Measurements from ENCODE around the gene CKS1B.
"Not testable (repeated sequence)": the region's sequence is repeated elsewhere in the genome, so short reads cannot be mapped to it uniquely, and the experiment has no call there.

Gene CKS1B

DNA sequence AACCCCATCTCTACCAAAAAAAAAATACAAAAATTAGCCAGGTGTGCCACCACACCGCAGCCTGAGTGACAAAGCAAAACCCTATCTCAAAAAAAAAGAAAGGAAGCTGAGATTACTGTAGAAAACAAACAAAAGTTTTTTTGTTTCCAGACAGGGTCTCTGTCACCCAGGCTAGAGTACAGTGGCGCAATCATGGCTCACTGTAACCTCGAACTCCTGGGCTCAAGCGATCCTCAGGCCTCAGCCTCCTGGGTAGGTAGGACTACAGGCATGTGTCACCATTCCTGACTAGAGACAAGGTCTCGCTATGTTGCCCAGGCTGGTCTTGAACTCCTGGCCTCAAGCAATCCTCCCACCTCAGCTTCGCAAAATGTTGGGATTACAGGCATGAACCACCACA is 10.1 kb upstream of the CKS1B start:
- no peak for DNase-seq (ENCODE audit: low spot score)

DNA sequence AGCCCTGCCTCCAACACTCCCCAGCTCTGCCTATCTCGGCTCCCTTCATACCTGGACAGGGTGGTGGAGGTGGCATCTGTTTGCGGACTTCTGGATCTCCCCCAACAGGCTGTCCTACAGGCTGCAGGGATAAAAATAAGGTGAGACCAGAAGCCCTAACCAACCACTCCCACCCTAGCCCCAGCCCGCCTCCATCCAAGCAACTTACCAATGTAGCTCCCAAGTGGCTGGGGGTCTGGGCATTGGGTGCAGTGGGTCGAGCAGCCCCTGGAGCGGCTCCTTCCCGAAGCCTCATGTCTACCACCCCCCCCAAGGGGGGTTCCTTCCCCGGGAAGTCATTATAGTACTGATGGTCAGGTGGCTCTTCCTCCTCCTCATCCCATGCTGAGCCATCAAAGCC is 8.4 kb upstream of the CKS1B start:
- no peak for DNase-seq (ENCODE audit: low spot score)

DNA sequence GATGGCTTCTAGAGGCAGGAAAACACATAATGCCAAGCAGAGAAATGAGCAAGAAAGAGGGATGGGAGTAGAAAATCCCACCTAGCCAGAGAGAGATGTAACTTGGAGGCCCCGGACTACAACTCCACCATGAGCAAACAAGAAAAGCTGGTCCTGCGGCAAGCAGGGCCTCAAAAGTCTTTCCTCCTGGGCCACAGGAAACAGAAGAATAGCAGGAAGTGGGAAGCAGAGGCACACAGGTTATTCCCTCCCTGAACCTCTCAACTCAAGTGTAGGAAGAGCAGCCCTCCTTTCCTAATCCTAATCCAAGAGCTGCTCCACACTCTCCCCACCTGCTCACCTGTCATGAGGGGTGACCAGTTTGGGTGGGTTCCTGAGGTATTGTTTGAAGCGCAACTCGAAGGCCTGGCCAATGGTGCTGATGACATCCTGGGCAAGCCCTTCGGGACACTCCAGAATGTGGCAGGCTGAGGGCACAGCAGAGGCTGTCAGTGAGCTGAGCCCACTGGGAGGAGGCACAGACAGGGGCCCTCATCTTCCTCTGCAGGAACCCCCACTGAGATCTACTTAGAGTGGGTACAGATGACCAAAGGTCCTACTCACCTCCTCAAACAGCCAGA is 7.0 kb upstream of the CKS1B start:
- DNase-seq (ENCODE audit: low spot score) = no peak

DNA sequence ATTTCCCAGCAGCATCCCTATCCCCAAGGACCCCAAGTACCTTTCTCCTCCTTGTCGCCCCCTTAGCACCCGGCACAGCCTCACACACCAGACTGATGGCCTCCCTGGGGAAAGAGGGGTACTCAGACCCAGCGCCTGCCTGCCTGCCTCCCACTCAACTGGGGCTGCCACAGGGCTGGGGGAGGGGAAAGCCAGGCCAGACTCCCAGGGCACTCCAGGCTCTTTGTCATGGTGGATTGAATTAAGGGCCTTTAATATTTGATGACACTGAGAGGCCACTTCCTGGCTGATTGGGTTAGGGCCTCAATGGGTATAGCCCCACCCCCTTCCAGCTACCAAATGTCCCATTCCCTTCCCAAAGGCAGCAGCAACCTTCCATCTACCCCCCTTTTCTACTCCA is 5.8 kb upstream of the CKS1B start:
- no peak for DNase-seq (ENCODE audit: low spot score)

DNA sequence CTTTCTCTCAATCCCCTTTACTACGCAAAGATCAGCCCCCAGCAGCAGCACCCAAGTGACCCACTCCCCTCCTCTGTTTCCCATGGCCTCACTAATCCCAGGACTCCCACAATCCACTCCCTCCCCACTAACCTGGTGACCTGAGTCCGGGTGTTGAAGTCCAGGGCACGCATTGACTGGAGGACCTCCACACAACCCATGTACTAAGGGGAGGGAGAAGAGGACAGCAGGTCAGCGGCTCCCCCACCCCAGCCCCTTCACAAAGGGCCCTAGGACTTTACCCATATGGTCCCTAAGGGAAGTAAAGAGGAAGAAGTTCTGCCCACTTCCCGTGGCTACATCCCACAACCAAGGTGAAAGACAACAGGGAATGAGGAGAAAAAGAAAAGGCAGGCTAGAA is 5.2 kb upstream of the CKS1B start:
- DNase-seq (ENCODE audit: low spot score) = no peak

DNA sequence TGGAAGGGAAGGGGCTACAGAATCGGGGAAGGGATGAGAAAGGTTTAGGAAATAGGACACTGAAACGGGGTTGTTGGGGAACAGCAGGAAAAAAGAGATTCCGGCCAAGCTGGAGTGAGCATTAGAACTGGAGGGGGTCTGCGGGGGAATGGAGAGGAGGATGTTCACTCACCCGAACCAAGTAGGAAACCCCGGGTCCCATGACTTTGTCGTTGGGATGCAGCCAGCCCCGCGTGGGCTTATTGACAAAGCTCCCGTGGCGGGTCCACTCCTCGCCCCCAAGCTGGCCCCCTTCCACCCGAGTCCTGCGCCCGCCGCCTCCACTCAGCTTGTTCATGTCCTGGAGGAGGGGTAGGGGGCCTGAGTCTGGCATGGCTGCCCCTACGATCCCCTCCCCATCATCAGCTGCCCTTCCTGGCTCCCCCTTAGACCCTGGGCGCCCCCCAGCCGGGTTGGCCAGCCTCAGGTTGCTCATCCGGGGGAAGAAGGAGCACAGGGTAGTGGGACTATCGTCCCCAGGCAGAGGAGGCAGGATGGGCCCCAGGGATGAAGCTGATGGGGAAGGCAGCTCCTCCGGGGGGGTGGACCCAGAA is 4.5 kb upstream of the CKS1B start:
- no peak for DNase-seq (ENCODE audit: low spot score)

DNA sequence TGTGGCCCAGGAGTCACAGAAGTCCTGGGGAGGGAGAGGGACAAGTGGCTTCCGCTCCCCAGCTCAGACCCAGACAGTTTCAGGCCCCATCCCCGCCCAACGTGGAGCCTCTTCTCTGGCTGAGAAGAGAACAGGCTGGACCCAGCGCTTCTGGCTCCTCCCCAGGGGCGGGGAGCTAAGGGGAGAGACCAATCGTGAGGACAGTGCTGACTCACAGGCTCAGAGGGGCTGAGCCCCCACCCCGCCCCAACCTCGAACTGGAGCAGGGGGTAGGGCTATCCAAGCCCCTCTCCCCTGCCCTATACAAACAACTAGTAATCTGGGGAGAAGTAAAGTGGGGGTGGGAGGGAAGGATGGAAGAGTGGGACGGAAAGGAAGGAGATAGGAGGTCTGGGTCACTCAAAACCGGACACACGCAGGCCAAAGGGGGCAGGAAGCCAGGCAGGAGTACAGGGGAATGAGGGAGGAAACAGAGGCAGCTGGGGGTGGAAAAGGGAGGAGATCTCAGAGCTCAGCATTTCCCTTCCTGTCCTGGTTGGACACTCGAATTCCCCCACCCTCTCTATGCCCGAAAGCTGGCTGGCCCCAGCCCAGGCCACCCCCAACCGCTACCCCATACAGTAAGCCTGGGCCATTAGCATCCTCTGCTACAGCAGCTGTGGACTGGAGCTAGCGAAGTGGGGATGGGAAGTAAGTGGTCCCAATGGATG is 3.7 kb upstream of the CKS1B start, which contains the start of gene SHC1:
Gene SHC1, minus strand, starts transcription at position 117 of the 710 bp plus-strand sequence. CDS start 221 bp downstream, outside the sequence.
- peak; percentile 90 for DNase-seq (ENCODE audit: low spot score)

DNA sequence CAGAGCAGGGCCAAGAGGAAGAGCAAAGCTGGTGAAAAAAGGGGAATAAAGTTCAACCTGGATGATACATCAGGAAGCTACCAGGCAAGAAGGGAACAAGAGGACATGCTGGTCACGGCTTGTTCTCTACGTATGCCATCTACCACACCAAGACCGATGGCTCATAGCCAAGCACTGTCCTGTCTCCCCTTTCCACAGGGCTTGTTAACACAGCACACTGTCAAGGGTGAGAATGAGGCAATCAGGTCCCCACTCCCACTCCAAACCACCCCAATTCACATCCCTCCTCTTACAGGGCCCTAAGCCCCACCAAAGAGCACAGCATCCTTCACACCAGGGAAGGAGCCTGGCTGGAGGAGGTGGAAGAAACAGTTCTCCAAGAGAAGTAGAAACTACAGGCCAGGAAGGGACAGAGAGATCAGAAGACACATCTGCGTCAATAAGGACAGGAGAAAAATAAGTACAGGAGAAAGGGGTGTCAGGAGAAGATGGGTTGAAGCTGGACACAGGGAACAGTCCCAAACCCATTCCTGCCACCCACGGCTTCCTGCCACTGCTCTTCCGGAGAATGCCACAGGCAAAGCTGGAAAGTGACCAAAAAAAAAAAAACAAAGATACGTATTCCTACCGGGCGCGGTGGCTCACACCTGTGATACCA is 3.0 kb upstream of the CKS1B start:
- no peak for DNase-seq (ENCODE audit: low spot score)

DNA sequence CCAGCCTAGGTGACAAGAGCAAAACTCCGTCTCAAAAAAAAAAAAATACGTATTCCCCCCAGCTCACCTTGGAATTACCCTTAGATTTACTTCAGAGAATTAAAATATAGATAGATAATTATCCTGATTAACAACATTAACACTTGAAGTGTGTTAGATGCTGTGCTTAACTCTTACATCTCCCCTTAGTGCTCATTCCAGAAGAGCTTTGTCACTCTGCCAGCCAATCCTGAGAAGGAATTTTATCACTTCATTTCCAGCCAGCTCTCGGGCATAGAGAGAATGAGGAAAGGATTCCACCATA is 2.3 kb upstream of the CKS1B start:
- no peak for DNase-seq (ENCODE audit: low spot score)

DNA sequence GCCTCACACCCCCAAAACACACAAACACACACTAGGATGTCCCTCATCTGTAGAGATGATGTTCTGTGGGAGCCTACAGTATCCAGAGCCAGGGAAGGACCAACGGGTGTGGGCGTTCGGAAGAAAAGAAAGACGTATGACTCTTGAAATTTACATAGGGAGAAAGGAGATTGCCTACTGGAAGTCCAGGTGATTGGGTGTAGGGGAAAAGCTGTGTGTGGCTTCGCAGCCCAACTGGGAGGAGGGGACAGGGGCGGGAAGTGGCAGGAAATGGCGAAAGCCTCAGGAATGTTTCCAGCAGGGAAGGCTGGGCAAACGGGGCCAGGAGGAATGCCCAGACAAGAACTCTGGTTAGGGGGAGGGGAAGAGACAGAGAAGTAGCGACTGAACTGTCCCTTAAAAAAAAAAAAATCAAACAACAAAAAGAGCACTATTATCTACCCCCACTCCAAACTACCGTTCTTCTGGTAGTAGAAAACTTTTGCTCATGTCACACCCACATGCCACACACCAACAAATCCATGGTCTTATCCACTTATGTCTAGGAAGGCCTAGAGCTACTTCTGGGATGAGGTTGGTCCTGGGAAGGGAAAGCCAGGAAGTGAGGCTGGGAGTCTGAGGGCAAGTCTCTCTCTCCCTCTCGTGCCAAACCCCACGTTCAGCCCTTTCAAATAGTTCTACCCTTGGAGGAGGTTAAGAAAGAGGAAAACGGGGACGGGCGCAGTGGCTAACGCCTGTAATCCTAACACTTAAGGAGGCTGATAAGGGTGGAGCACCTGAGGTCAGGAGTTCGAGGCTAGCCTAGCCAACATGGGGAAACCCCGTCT is 1.8 kb upstream of the CKS1B start:
- DNase-seq (ENCODE audit: low spot score) = peak; percentile 77

DNA sequence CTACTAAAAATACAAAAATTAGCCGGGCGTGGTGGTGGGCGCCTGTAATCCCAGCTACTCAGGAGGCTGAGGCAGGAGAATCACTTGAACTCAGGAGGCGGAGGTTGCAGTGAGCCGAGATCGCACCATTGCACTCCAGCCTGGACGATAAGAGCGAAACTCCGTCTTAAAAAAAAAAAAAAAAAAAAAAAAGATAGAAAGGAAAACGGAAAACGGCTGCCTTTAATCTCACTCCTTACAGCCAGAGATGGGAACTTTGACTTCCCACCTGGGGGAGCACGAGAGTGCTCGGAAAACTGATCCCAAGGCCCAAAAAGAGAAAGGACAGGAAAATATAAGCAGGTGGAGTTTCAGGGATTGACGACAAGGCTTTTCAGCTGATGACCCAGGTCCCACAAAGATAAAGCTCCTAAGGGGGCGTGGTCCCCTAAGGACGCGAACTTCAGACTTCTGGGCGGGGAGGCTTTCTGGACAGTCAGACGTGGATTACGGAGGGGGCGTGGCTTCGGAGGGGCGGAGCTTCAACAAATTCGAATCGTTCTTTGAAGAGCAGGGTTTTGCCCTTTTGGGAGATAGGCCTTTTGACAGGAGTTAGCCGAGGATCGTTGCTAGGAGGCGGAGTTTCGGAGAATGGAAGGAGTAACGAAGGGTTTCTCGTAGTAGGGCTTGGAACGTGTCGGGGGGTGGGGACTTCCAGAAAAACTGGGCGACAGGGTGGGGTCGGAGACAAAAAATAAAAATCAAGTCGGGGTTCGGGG is 958 bp upstream of the CKS1B start:
- peak; percentile 74 for DNase-seq (ENCODE audit: low spot score)

DNA sequence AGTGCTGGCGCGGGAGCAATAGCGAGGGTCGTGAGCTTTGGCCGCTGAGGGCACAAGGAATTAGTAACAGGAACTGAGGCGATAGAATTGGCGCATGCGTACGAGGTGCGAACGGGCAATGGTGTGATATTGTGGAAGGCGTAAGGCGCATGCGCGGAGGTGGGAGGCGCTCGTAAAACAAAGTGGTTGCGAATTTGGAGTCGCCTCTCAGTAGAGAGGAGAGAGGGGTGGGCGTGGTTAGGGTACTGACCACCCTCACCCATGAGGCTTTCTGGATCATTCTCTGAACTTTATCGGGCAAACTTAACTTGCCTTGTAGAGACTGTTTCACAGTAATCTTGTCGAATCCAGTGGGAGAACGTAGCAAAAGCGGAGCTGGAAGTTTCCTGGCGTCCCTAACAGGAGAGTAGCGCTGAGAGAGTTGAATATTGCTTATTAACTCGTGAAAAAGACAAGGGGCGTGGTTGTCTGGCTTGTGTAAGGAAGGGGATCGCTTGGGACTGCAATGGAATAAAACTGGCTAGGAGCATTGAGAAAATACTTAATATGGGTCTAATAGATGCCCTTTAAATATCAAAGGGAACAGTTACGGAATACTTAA is 427 bp downstream of the CKS1B start:
- peak; percentile 78 for DNase-seq (ENCODE audit: low spot score)

DNA sequence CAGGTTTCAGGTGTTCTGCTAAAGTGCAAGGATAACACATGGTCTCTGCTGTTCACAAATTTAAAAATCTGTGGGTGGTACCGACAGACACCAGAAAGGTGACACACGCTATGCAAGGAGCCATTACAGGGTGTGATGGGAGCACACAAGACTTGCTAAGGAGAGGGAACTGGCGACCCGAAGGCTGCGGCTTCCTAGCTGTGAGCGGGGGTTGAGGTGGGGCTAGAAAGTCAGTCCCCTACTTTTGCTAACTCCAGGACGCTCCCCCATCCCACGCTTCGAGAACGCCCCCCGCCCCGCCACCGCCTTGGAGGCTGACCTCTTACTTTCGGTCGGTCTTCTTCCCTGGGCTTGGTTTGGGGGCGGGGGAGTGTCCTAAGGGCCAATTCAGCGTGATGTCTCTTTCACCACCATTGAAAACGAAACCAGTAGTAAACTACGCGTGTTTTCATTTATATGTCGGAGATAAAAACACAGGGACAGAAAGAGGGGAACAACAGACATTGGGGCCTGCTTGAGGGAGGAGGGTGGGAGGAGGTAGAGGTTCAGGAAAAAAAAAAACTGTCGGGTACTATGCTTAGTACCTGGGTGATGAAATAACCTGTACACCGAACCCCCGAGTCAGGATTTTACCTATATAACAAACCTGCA is 1.1 kb downstream of the CKS1B start:
- no peak for DNase-seq (ENCODE audit: low spot score)

DNA sequence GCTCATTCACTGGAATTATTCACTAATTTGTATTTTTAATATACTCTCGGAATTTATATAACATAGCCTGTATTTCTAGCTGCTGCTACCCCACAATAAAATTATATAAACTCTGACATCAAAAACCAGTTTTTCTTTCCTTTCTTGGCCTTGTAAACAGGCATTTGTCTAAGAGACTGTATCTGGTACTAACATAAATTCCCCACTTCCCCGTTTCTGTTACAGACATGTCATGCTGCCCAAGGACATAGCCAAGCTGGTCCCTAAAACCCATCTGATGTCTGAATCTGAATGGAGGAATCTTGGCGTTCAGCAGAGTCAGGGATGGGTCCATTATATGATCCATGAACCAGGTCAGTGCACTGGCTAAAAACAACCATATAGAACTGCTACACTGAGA is 3.3 kb downstream of the CKS1B start:
- not testable (repeated sequence) for DNase-seq (ENCODE audit: low spot score)

DNA sequence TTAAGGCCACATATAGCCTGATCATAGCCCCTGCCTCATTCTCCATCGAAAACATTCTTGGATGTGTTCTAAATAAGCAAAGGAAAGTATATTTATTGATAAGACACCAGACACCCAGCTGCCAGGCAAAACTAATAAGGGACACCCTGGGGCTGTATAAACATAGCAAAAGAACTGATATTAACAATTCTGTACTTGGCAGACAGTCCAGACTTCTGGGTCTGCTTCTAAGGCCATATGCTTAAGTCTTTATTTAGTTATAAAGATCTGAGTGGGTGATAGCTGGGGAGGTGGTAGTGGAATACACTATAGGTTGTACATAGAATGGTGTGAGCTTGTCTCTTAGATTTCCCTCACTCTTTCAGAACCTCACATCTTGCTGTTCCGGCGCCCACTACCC is 3.9 kb downstream of the CKS1B start:
- no peak for DNase-seq (ENCODE audit: low spot score)

DNA sequence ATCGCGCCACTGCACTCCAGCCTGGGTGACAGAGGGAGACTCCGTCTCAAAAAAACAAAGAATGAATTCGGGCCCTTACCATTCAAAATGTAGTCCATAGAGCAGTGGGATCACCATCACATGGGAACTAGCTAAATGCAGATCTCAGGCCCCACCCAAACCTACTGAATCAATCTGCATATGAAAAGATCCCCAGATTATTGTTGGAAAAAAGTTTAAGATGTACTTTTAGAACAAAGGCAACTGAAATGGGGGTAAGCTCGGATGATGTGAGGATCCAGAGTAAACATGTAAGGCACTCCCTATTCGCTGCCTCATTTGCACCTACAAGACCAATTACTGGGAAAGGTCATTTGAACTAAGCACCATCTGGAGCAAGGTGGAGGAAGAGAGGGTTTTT is 7.9 kb downstream of the CKS1B start:
- DNase-seq (ENCODE audit: low spot score) = no peak

DNA sequence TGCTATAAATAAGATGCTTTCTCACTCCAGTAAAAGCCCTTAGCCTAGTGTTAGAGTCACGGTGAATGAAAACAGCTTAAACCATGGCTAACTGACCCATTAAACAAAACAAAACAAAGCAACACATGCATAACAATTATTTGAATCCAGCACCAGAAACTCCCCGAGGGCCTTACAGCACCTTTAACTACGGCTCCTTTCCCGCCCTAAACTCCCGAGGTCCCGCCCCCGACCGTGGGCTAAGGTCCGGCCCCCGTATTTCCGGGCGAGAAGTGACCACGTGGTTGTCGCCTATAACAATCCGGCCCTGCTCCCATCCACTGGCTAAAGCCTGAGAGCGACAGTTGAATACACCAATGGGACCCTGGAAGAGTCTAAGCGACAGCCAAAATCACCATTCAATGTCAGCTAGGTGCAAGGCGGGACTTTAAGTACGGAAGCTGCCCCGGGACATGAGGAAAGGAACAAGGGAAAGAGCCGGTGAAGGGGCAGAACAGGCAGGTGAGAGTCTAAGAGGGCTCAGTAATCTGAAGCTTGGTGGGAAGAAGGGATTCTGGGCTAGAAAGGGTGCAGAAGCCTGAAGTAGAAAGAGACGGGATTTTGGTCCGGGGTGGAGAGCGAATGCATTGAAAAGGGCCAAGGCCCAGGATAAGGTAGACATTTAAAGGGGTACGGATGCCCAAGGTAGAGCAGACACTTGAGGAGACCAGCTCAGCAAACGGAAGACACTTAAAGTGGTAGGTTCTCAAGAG is 8.6 kb downstream of the CKS1B start, which contains the start of gene FLAD1:
Gene FLAD1, plus strand, starts transcription at position 448 of the 752 bp plus-strand sequence. CDS start 351 bp downstream, outside the sequence.
- DNase-seq (ENCODE audit: low spot score) = peak; percentile 97

DNA sequence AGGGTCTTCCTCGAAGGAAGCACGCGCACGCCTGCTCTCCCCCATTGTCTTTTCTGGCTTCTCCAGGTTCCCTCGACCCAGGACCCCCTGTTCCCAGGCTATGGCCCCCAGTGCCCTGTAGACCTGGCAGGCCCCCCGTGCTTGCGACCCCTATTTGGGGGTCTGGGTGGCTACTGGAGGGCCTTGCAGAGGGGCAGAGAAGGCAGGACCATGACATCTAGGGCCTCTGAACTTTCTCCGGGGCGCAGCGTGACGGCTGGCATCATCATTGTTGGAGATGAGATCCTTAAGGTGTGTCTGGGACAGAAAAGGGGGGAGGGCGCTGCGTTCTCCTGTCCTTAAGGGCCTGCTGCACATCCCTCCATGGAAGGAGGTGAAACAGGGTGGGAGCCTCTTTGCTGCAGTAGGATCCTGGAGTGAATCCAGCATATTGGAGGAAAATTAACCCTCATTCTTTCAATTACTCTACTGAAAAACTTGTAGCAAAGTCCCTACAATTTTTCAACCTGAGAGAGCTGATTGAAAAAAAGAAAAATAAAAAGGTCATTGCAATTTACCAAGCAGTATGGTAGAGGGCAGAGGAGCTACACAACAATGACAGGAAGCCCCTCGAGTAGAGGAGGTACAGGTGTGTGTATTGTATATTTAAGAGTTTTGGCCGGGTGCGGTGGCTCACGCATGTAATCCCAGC is 9.4 kb downstream of the CKS1B start:
- no peak for DNase-seq (ENCODE audit: low spot score)

DNA sequence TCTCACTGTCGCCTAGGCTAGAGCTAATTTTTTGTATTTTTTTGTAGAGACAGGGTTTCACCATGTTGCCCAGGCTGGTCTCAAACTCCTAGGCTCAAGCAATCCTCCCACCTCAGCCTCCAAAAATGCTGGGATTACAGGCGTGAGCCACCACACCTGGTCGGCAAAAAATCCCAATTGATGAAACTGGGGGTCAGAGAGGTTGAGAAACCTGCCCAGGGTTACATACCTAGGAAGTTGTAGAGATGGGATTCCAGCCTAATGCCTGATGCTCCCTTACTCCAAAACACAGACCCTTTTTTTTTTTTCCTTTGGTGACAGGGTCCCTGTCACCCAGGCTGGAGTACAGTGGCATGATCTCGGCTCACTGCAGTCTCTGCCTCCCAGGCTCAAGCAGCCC is 12.3 kb downstream of the CKS1B start:
- not testable (repeated sequence) for DNase-seq (ENCODE audit: low spot score)
